ENCODE measurements around the gene FOXO4. TPM values are rescaled to one million over a fixed set of nuclear protein-coding genes. Genes with fewer than 3 reads are reported as not detected.

FOXO4 gene
- total RNA-seq, 2 experiments from 2014 or later: 3.8 to 12.1 TPM

DNA sequence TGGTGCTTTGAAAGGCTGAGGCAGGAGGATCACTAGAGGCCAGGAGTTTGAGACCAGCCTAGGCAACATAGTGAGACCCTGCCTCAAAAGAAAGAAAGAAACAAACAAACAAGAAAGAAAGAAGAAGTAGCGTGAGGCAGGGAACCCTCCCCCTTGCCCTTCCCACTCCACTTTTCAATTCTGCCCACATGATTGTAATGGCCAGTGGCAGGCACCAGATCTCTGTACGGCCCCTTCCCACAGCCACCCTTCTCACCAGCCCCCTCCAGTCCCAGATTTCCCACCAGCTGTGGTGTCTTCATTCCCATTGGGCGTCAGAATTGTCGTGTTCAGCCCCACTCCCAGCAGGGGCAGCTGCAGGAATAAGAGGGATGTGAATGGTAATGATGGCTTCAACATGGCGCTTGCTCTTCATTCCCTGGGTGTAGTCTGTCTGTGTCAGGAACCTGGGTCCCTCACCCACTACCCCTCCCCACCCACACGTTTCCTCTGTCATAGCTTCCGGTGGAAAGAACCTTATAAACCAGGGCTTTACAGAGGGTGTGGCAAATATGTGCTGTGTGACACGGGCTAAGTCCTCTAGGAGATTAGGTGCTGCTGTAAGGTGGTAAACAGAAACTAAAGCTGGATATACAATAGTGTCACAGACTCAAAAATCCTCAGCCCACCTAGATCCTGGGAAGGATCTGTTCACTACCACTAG lies 15.6 kb downstream of the FOXO4 start, which contains the start of gene IL2RG:
Gene IL2RG, minus strand, starts transcription at position 437 of the 703 bp plus-strand sequence. Its CDS starts 38 bp downstream, at position 399.
- peaks cover 47% of the 10 kb centered on the region for H3K4me1 ChIP-seq (ENCODE audit: insufficient read depth, low read length, poor library complexity, severe bottlenecking)
- no peaks in the 10 kb centered on the region for H4K20me1 ChIP-seq (ENCODE audit: insufficient read depth, low read length)
- no peak for TF ChIP-seq EZH2phosphoT487 (IDR thresholded peaks at IDR 0.05; ENCODE audit: borderline replicate concordance, low read depth, low read length)
- TF ChIP-seq, protein P1, sequence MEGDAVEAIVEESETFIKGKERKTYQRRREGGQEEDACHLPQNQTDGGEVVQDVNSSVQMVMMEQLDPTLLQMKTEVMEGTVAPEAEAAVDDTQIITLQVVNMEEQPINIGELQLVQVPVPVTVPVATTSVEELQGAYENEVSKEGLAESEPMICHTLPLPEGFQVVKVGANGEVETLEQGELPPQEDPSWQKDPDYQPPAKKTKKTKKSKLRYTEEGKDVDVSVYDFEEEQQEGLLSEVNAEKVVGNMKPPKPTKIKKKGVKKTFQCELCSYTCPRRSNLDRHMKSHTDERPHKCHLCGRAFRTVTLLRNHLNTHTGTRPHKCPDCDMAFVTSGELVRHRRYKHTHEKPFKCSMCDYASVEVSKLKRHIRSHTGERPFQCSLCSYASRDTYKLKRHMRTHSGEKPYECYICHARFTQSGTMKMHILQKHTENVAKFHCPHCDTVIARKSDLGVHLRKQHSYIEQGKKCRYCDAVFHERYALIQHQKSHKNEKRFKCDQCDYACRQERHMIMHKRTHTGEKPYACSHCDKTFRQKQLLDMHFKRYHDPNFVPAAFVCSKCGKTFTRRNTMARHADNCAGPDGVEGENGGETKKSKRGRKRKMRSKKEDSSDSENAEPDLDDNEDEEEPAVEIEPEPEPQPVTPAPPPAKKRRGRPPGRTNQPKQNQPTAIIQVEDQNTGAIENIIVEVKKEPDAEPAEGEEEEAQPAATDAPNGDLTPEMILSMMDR (conservative IDR thresholded peaks at IDR 0.05; ENCODE audit: low read length): no peak
- H2AFZ ChIP-seq (ENCODE audit: low read length): peak within 1 kb of the TSS; percentile 81
- no peaks in the 10 kb centered on the region for H3K9me3 ChIP-seq (ENCODE audit: low read length)
- peak within 1 kb of the TSS; percentile 90 for H3K4me2 ChIP-seq (ENCODE audit: low read length)
- peak within 1 kb of the TSS; percentile 88 for H3K4me3 ChIP-seq (ENCODE audit: low read depth, low read length, poor library complexity, severe bottlenecking)
- H3K36me3 ChIP-seq (ENCODE audit: insufficient read depth, low read length): peaks cover 32% of the 10 kb centered on the region
- H3K9me2 ChIP-seq (ENCODE audit: insufficient read depth, low read length): no peaks in the 10 kb centered on the region
- ChIA-PET CTCF (ENCODE audit: unreplicated experiment) (no interaction called here), POLR2A (interaction anchor here (1.0 to 1.9 kb wide), 5 partner anchors 9 to 255 kb away, joined by 4 to 17 read pairs (median 6); partner anchors contain the start of genes NONO and TAF1)
- peak within 1 kb of the TSS; percentile 77 for H3K27ac ChIP-seq (ENCODE audit: low read depth, low read length, poor library complexity, severe bottlenecking)
- BruUV-seq (replicated peaks): TSS peak; percentile 87
- H3K79me2 ChIP-seq (ENCODE audit: insufficient read depth, low read depth, low read length): peaks cover 15% of the 10 kb centered on the region; the same call in 1 of the 2 replicates
- DNase-seq (ENCODE audit: low spot score): peak; percentile 84
- intact Hi-C loops (cut with micrococcal nuclease; ENCODE audit: unreplicated experiment): loop anchor here (10.0 kb wide), 1 partner anchor 174 kb away; the partner anchor contains the start of gene NONO

DNA sequence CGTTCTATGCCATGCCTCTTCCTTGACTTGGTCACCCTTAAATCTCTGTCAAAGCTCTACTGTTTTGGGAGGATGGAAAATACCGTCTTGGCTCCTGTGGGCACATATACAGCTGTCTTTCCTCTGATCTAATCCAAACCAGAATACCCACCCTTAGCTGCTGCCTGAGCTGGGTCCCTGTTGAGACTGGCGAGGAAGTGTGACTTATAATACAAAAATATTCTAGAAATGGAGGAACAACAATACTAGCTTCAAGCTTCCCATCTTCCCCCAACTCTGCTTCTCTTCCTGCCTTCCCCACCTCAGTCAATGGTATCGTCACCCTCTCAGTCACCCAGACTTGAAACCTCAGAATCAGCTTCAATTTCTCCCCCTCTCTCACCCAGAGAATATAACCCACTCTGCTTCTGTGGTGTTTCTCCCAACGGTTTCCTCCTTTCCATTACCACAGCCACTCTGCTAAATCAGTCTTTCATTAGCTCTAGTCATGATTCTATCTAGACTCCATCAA lies 16.3 kb downstream of the FOXO4 start:
- H3K4me1 ChIP-seq (ENCODE audit: insufficient read depth, low read length, poor library complexity, severe bottlenecking): peaks cover 47% of the 10 kb centered on the region
- H2AFZ ChIP-seq (ENCODE audit: low read length): peak overlapping the region; percentile 81
- intact Hi-C loops (cut with micrococcal nuclease; ENCODE audit: unreplicated experiment): loop anchor here (10.0 kb wide), 1 partner anchor 173 kb away; the partner anchor contains the start of gene NONO
- TF ChIP-seq, protein P1 (conservative IDR thresholded peaks at IDR 0.05; ENCODE audit: low read length): no peak
- peak overlapping the region; percentile 77 for H3K27ac ChIP-seq (ENCODE audit: low read depth, low read length, poor library complexity, severe bottlenecking)
- H3K36me3 ChIP-seq (ENCODE audit: insufficient read depth, low read length): peaks cover 29% of the 10 kb centered on the region
- H3K9me2 ChIP-seq (ENCODE audit: insufficient read depth, low read length): no peaks in the 10 kb centered on the region
- DNase-seq (ENCODE audit: low spot score): peak; percentile 19
- peak overlapping the region; percentile 90 for H3K4me2 ChIP-seq (ENCODE audit: low read length)
- H3K79me2 ChIP-seq (ENCODE audit: insufficient read depth, low read depth, low read length): peaks cover 15% of the 10 kb centered on the region; the same call in 1 of the 2 replicates
- H4K20me1 ChIP-seq (ENCODE audit: insufficient read depth, low read length): no peaks in the 10 kb centered on the region
- CTCF ChIA-PET (ENCODE audit: unreplicated experiment): no interaction called here
- H3K9me3 ChIP-seq (ENCODE audit: low read length): no peaks in the 10 kb centered on the region
- POLR2A ChIA-PET: interaction anchor here (1.0 to 1.9 kb wide), 5 partner anchors 10 to 254 kb away, joined by 4 to 17 read pairs (median 6); partner anchors contain the start of genes NONO and TAF1
- peak overlapping the region; percentile 88 for H3K4me3 ChIP-seq (ENCODE audit: low read depth, low read length, poor library complexity, severe bottlenecking)
- TSS peak; percentile 95 for BruUV-seq (replicated peaks)
